Upper lobe of right lung (tissue), 1 donor: ENCODE measurements around the gene PPP3R1. TPM values are rescaled to one million over a fixed set of nuclear protein-coding genes. Genes with fewer than 3 reads are reported as not detected.

Experiments
- ATAC-seq: fragments of 200-7000 bp; cut with Tn5 transposase; one replicate; pipeline ENCODE4 v1.9.1; 2020; ENCODE audit warnings: mild to moderate bottlenecking, moderate library complexity
- DNase-seq: peaks from one replicate; pipeline ENCODE4 v3.0.0-alpha.2; 2020
- H3K27ac ChIP-seq: fragments of 200-600 bp; one replicate; pipeline ENCODE4 v1.8.0; 2022
- H3K27me3 ChIP-seq: fragments of 200-600 bp; one replicate; pipeline ENCODE4 v1.8.0; 2022; ENCODE audit warnings: mild to moderate bottlenecking
- H3K36me3 ChIP-seq: fragments of 200-600 bp; one replicate; pipeline ENCODE4 v1.8.0; 2022
- H3K4me1 ChIP-seq: fragments of 200-600 bp; one replicate; pipeline ENCODE4 v1.8.0; 2022
- H3K4me3 ChIP-seq: fragments of 200-600 bp; one replicate; pipeline ENCODE4 v1.8.0; 2022; ENCODE audit warnings: mild to moderate bottlenecking
- H3K9me3 ChIP-seq: fragments of 200-600 bp; one replicate; pipeline ENCODE4 v1.8.0; 2022
- CTCF ChIP-seq: fragments of 200-600 bp; IDR thresholded peaks from one replicate; pipeline ENCODE4 v1.8.0; 2022; ENCODE audit warnings: antibody characterized with exemption
- intact Hi-C: fragments of 100-400 bp; cut with DNase I; formaldehyde crosslinking; loops from one replicate; pipeline ENCODE4 v1.11.0; 2022
- total RNA-seq: library from RNA; stranded (reverse); fragmentation: NEBNext Ultra II Directional; extraction: Animal tissue kit (Norgen Biotek cat#: 25700); gene quantifications from one replicate; pipeline ENCODE4 v1.2.1, GENCODE V29; 2021
- donor health status: DM: no; HTN: yes; CAD: no; lungs with severe emphysema.

The PPP3R1 gene
- total RNA-seq, 1 donor from 2014 or later: 59.2 TPM

GRCh38 chr2:68284896-68285295, 32.6 kb upstream of the PPP3R1 start:
- DNase-seq (no peak), ATAC-seq (peak; percentile 51)
- Histone ChIP-seq H3K27me3 (no peaks in the 10 kb centered on the region), H3K27ac (no peak overlapping the region), H3K4me1 (peaks cover 15% of the 10 kb centered on the region), H3K36me3 (no peaks in the 10 kb centered on the region), H3K4me3 (no peak overlapping the region), H3K9me3 (no peaks in the 10 kb centered on the region)
- intact Hi-C loops: loop anchor here (5.0 kb wide), 1 partner anchor 163 kb away; no protein-coding TSS in a partner anchor
- TF ChIP-seq CTCF: no peak

- ATAC-seq (no peak), DNase-seq (no peak)
- intact Hi-C loops: loop anchor here (5.0 kb wide), 1 partner anchor 161 kb away; no protein-coding TSS in a partner anchor
- peaks cover 12% of the 10 kb centered on the region for H3K4me1 ChIP-seq
- no peaks in the 10 kb centered on the region for H3K36me3 ChIP-seq
- H3K4me3 ChIP-seq: no peak overlapping the region
- no peaks in the 10 kb centered on the region for H3K27me3 ChIP-seq
- no peak overlapping the region for H3K27ac ChIP-seq
- no peaks in the 10 kb centered on the region for H3K9me3 ChIP-seq
- TF ChIP-seq CTCF: no peak
These were observed 31.1 kb upstream of the PPP3R1 start for GRCh38 chr2:68283419-68283812.

- no peaks in the 10 kb centered on the region for H3K27me3 ChIP-seq
- no peaks in the 10 kb centered on the region for H3K36me3 ChIP-seq
- DNase-seq (no peak), ATAC-seq (peak; percentile 75)
- H3K4me1 ChIP-seq: peaks cover 9% of the 10 kb centered on the region
- intact Hi-C loops: loop anchor here (5.0 kb wide), 1 partner anchor 161 kb away; no protein-coding TSS in a partner anchor
- peak; percentile 73 for TF ChIP-seq CTCF
- no peak overlapping the region for H3K27ac ChIP-seq
- H3K9me3 ChIP-seq: no peaks in the 10 kb centered on the region
- H3K4me3 ChIP-seq: no peak overlapping the region
These were observed 30.6 kb upstream of the PPP3R1 start for GRCh38 chr2:68282811-68283418.

GRCh38 chr2:68280796-68281195, 28.5 kb upstream of the PPP3R1 start:
- no peak overlapping the region for H3K4me3 ChIP-seq
- no peaks in the 10 kb centered on the region for H3K36me3 ChIP-seq
- H3K9me3 ChIP-seq: no peaks in the 10 kb centered on the region
- intact Hi-C loops: loop anchor here (5.0 kb wide), 1 partner anchor 158 kb away; no protein-coding TSS in a partner anchor
- ATAC-seq (no peak), DNase-seq (no peak)
- H3K4me1 ChIP-seq: no peaks in the 10 kb centered on the region
- H3K27ac ChIP-seq: no peak overlapping the region
- TF ChIP-seq CTCF: no peak
- no peaks in the 10 kb centered on the region for H3K27me3 ChIP-seq

GRCh38 chr2:68280348-68280747, 28.0 kb upstream of the PPP3R1 start:
- Histone ChIP-seq H3K4me1 (no peaks in the 10 kb centered on the region), H3K9me3 (no peaks in the 10 kb centered on the region), H3K27ac (no peak overlapping the region), H3K27me3 (no peaks in the 10 kb centered on the region), H3K36me3 (no peaks in the 10 kb centered on the region), H3K4me3 (no peak overlapping the region)
- no peak for DNase-seq
- no peak for TF ChIP-seq CTCF
- intact Hi-C loops: loop anchor here (5.0 kb wide), 1 partner anchor 158 kb away; no protein-coding TSS in a partner anchor
- ATAC-seq: no peak
